T-helper 17 cell (primary cell): ENCODE measurements around the gene GPHN. TPM values are rescaled to one million over a fixed set of nuclear protein-coding genes. Genes with fewer than 3 reads are reported as not detected.

Source experiments
- ATAC-seq: fragments of 150-1000 bp; cut with Tn5 transposase; 2 replicates; pipeline ENCODE4 v1.10.0; 2021; ENCODE audit warnings: mild to moderate bottlenecking, moderate library complexity
- DNase-seq, 3 donors: peaks; one replicate each; pipeline versions ENCODE4 v3.0.0 to v3.0.0-alpha.2; 2020 to 2021
- H3K9me3 ChIP-seq: one replicate; pipeline ENCODE4 v1.7.0; 2013; ENCODE audit warnings: low read length, mild to moderate bottlenecking; ENCODE audit not compliant: control insufficient read depth, poor library complexity, severe bottlenecking
- H3K27ac Mint-ChIP-seq: one replicate; pipeline ENCODE4 v1.8.0; 2022; ENCODE audit warnings: mild to moderate bottlenecking, moderate library complexity, mixed read lengths
- H3K27me3 Mint-ChIP-seq: one replicate; pipeline ENCODE4 v1.8.0; 2022; ENCODE audit warnings: mixed read lengths
- H3K36me3 Mint-ChIP-seq: one replicate; pipeline ENCODE4 v1.8.0; 2022; ENCODE audit warnings: low read depth, mixed read lengths
- H3K4me1 Mint-ChIP-seq: one replicate; pipeline ENCODE4 v1.8.0; 2022; ENCODE audit warnings: mild to moderate bottlenecking, mixed read lengths
- H3K4me3 Mint-ChIP-seq: one replicate; pipeline ENCODE4 v1.8.0; 2022; ENCODE audit warnings: mild to moderate bottlenecking, moderate library complexity, mixed read lengths
- total RNA-seq, 4 donors: library from RNA in 2 of 4; stranded (reverse) in 2 of 4; gene quantifications; one replicate each; pipeline ENCODE4 v1.2.3 and lab custom pipeline; 2022 to 2026

Gene GPHN
- total RNA-seq, 2 donors from 2014 or later: 23.1 to 24.4 TPM

DNA sequence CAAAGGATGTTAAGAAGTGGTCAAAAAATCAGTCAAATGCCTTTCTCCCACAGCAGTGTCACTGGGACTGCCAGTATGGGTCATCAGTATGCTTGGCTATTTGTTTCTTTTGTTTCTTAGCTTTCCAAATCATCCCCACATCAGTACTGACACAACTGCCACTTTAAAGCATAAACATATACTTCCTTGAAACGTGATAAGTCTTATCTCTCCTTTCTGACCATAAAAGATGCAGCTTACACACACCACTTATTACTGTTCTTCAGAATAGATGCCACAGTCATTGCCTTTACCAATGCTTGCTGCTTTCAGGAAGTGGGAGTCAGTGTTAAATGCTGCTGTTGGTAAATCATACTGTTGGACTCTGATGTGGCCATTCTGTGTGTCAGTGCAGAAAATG is 662.7 kb downstream of the GPHN start:
- peaks cover 2% of the 10 kb centered on the region for H3K36me3 Mint-ChIP-seq
- no peak for DNase-seq
- H3K4me1 Mint-ChIP-seq: no peaks in the 10 kb centered on the region
- no peaks in the 10 kb centered on the region for H3K27me3 Mint-ChIP-seq
- no peak overlapping the region for H3K27ac Mint-ChIP-seq
- H3K9me3 ChIP-seq: peaks cover 5% of the 10 kb centered on the region
- no peak for ATAC-seq
- no peak overlapping the region for H3K4me3 Mint-ChIP-seq

DNA sequence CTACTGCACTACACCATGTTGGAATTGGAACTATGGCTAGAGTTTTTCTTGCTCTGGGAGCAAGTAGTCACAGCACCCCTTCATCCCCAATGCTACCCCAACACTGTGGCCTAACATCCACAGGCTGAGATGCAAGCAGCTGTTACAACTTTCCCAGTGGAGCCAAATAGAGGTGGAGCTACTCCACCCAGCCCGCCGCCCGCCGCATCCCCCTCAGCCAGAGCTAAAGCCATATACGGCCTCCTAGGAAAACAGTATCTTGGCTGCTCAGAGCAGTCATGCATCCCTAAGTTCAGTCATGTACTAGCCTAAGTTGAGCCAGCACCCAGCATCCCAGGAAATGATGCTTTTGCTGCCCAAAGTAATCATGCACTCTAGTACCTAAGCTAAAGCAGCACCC is 664.1 kb downstream of the GPHN start:
- H3K9me3 ChIP-seq: peaks cover 5% of the 10 kb centered on the region
- peaks cover 2% of the 10 kb centered on the region for H3K36me3 Mint-ChIP-seq

DNA sequence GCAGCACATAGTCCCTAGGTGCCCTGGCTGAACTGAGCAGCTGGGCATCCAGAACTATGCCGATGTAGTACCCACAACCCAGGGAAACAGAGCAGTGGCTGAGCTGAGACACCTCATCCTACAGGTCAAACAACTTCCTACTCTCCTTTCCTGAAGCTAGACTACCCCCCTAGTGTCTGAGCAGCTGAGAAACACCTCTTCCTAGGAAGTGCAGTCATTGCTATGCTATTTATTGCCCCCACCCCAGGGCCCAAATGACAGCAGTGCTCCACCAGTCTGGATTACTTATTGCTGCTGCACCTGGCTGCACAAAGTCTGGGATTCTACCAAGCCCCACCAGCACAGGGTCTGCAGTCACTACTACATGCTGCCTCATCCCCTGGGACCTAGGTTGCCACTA is 664.6 kb downstream of the GPHN start:
- no peaks in the 10 kb centered on the region for H3K27me3 Mint-ChIP-seq
- H3K27ac Mint-ChIP-seq: no peak overlapping the region
- H3K9me3 ChIP-seq: peaks cover 5% of the 10 kb centered on the region
- H3K36me3 Mint-ChIP-seq: peaks cover 2% of the 10 kb centered on the region
- H3K4me1 Mint-ChIP-seq: no peaks in the 10 kb centered on the region
- no peak for ATAC-seq
- no peak overlapping the region for H3K4me3 Mint-ChIP-seq
- DNase-seq: no peak

More for the DNA sequence above, 664.1 kb downstream of the GPHN start:
- Mint-ChIP-seq H3K4me1 (no peaks in the 10 kb centered on the region), H3K4me3 (no peak overlapping the region), H3K27me3 (no peaks in the 10 kb centered on the region), H3K27ac (no peak overlapping the region)
- ATAC-seq: no peak
- DNase-seq: no peak

DNA sequence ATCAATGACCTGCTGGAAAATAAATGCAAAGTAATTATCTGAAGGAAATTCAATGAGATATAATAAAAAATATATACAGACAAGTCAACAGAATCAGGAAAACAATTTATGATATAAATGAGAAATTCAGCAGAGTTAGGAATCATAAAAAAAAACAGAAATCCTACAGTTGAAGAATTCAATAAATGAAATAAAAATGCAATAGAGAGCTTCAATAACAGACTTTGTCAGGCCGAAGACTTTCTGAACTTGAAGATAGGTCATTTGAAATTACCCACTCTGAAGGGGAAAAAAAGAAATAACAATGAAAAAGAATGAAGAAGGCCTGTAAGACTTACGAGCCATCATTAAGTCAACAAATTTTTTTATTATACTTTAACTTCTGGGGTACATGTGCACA is 665.8 kb downstream of the GPHN start:
- ATAC-seq: no peak
- peaks cover 5% of the 10 kb centered on the region for H3K9me3 ChIP-seq
- Mint-ChIP-seq H3K4me1 (no peaks in the 10 kb centered on the region), H3K4me3 (no peak overlapping the region), H3K27me3 (no peaks in the 10 kb centered on the region), H3K27ac (no peak overlapping the region), H3K36me3 (peaks cover 4% of the 10 kb centered on the region)
- no peak for DNase-seq

DNA sequence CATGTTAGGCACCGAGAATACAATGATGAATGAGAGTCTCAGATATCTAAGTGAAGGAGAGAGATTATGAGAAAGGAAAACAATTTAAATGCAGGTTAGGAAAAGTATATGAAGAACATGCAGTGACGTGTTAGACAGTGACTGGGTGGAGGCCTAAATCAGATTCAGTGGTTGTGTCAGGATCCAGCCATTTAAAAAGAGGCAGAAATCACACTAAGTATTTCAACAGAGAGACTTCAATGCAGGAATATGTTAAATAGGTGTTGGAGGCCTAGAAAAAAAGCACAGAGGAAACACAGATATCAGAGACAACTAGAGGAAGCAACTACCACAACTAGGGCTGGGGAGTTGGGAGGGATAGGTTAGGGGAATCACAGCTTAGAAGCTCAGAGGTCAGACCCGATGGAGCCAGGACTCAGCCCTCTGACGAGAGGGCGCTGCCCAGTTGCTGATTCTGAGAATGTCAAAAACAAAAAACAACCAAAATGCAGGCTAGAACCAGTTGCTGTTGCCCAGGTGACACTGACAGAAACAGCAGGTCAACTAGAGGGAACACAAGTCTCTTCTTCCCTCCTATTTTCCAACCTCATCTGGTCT is 678.3 kb downstream of the GPHN start:
- peak; percentile 61 for ATAC-seq
- DNase-seq: no peak
- H3K27ac Mint-ChIP-seq: no peak overlapping the region
- no peaks in the 10 kb centered on the region for H3K9me3 ChIP-seq
- H3K36me3 Mint-ChIP-seq: no peaks in the 10 kb centered on the region
- H3K4me3 Mint-ChIP-seq: no peak overlapping the region
- no peaks in the 10 kb centered on the region for H3K27me3 Mint-ChIP-seq
- H3K4me1 Mint-ChIP-seq: peaks cover 10% of the 10 kb centered on the region

DNA sequence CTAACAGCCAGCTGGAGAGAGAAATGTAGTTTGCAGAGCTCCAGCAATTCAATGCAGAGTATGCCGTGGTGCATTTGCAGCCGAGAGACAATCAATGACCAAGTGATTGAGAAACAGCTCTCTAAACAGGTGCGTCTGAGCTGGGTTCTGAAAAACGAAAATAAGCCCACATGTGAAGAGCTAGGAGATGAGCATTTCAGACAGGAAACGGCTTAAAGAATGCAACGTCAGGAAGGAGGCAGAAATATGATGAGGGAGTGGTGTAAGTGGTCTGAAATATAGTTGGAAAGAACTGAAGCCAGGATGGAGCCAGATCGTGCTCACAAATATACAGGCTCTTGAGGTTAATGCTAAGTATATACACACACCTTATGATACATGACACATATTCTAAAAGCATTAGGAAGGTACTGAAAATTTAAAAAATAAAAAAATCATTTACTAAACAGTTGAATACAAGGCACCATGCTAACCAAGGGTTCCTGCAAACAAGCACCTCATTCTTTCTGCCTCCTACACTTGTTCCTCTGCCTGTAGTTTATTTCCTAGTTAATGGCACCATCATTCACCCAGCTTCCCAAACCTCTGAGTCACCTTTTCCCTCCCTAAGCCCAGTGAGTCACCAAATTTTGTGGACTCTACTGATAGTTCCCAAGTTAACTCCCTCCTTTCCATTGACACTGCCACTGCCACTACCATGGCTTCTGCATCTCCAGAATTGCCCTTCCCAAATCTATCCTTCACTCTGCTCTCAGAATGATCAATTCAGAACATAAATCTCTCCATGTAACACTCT is 679.0 kb downstream of the GPHN start:
- Mint-ChIP-seq H3K27me3 (no peaks in the 10 kb centered on the region), H3K4me1 (peaks cover 10% of the 10 kb centered on the region), H3K4me3 (no peak overlapping the region), H3K36me3 (no peaks in the 10 kb centered on the region), H3K27ac (no peak overlapping the region)
- no peak for DNase-seq
- ATAC-seq: peak; percentile 56
- H3K9me3 ChIP-seq: no peaks in the 10 kb centered on the region

DNA sequence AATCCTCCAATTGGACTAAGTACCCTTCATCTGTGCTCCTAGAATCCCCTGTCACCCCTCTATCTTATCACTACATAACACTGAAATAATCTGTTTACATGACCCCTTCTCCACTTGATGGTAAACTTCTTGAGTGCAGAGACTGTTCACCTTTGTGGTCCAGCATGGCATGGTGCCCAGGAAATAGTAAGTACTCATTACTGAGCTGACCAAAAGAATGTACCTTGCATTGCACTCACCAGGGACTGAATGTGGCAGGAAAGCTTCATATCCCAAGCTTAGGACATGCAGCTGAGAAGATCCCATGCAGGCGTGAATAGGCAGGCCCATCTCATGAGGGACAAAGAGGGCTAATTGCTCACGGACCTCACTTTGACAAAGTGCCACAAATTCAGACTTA is 679.9 kb downstream of the GPHN start:
- H3K4me3 Mint-ChIP-seq: no peak overlapping the region
- no peak for ATAC-seq
- no peaks in the 10 kb centered on the region for H3K9me3 ChIP-seq
- H3K4me1 Mint-ChIP-seq: peaks cover 10% of the 10 kb centered on the region
- H3K27ac Mint-ChIP-seq: no peak overlapping the region
- H3K27me3 Mint-ChIP-seq: no peaks in the 10 kb centered on the region
- no peaks in the 10 kb centered on the region for H3K36me3 Mint-ChIP-seq
- no peak for DNase-seq

DNA sequence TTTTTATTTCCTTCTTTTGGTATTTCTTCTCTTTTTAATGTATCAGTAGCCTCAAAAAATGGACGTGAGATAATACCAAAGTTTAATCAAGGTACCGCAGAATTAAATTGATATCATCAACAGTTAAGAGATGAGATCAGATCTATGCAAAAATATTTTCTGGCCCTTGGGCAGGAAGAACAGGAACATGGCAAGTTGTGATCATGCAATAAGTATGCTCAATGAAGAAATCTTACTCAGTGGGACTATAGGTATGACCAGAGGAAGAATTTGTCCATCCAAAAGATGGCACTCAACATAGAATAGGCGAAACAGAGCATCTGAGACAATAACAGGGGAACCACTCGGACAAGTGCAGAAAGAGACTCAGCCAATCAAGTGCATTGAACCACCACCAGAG is 680.4 kb downstream of the GPHN start:
- Mint-ChIP-seq H3K27ac (no peak overlapping the region), H3K4me3 (no peak overlapping the region), H3K27me3 (no peaks in the 10 kb centered on the region), H3K36me3 (no peaks in the 10 kb centered on the region), H3K4me1 (peaks cover 10% of the 10 kb centered on the region)
- DNase-seq (no peak), ATAC-seq (no peak)
- H3K9me3 ChIP-seq: no peaks in the 10 kb centered on the region

DNA sequence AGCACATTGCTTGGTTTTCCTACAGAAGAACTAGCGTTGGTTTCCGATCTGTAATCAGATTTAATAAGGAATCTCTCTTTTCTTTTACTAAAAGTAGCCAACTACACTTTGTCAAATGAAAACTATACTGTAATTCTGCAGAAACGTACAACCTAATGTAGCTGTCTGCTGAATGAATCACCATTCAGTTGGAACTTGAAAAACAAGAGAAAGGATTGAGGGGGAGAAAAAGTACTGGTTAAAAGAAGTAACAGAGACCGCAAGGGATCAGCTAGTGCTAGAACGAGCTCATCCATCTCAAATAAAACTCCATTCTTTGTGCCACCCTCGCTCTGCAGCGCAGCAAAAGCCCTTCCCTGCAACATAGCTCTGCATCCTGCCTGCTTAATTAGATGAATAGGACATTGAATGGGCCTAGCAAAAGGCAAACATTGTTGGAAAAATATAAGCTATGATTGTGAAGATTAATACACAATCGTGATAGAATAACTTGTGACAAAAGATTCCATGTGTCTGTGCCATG is 683.9 kb downstream of the GPHN start:
- no peak overlapping the region for H3K27ac Mint-ChIP-seq
- no peaks in the 10 kb centered on the region for H3K9me3 ChIP-seq
- peaks cover 8% of the 10 kb centered on the region for H3K4me1 Mint-ChIP-seq
- H3K4me3 Mint-ChIP-seq: no peak overlapping the region
- DNase-seq (no peak), ATAC-seq (no peak)
- no peaks in the 10 kb centered on the region for H3K27me3 Mint-ChIP-seq
- no peaks in the 10 kb centered on the region for H3K36me3 Mint-ChIP-seq

DNA sequence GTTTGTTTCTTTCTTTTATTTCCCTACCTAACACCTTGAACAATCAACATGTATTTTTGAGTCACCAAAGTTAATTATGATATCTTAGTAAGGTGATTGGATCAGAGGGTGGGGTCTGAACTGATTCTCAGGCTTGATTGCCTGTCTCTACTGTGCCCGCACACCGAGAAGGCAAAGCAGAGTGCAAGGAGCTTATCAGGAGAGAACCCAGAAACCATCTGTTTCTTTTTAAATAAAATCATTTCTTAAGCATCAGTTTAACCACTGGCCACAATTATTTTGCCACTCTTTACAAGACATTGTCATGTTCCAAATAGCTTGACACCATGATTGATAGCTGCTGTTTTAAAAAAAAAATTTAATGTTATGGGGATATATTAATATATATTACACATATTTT is 684.4 kb downstream of the GPHN start:
- peaks cover 10% of the 10 kb centered on the region for H3K4me1 Mint-ChIP-seq
- ATAC-seq: no peak
- H3K9me3 ChIP-seq: no peaks in the 10 kb centered on the region
- no peak overlapping the region for H3K27ac Mint-ChIP-seq
- H3K36me3 Mint-ChIP-seq: no peaks in the 10 kb centered on the region
- H3K4me3 Mint-ChIP-seq: no peak overlapping the region
- H3K27me3 Mint-ChIP-seq: no peaks in the 10 kb centered on the region
- DNase-seq: no peak

DNA sequence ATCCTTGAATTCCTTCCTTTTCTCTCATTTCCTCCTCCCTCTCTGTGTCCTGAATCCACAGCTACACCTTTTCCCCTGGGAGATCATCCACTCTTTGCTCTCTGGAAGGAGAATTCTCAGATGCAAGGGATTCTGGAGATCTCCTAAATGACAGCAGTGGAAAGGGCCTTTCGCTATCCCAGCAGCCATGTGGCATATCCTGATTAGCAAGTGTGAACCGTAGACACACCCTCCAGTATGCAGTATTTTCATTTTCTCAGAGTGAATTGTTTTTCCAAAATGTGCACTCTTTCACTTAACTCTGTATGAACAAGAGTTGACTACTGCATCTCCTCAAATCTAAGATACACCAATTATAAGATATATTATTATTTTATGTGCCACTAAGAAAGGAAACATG is 687.3 kb downstream of the GPHN start:
- H3K9me3 ChIP-seq: no peaks in the 10 kb centered on the region
- ATAC-seq (no peak), DNase-seq (no peak)
- Mint-ChIP-seq H3K27ac (no peak overlapping the region), H3K36me3 (no peaks in the 10 kb centered on the region), H3K4me3 (no peak overlapping the region), H3K4me1 (peaks cover 3% of the 10 kb centered on the region), H3K27me3 (no peaks in the 10 kb centered on the region)

DNA sequence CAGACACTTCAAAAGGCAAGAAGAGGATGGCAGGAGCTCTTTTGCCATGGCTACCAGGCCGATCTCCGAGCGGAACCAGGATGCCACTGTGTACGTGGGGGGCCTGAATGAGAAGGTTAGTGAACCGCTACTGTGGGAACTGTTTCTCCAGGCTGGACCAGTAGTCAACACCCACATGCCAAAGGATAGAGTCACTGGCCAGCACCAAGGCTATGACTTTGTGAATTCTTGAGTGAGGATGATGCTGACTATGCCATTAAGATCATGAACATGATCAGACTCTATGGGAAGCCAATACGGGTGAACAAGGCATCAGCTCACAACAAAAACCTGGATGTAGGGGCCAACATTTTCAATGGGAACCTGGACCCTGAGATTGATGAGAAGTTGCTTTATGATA is 691.1 kb downstream of the GPHN start:
- Mint-ChIP-seq H3K27me3 (peaks cover 14% of the 10 kb centered on the region), H3K36me3 (no peaks in the 10 kb centered on the region), H3K27ac (no peak overlapping the region), H3K4me3 (no peak overlapping the region), H3K4me1 (peaks cover 3% of the 10 kb centered on the region)
- no peaks in the 10 kb centered on the region for H3K9me3 ChIP-seq
- DNase-seq: no peak
- ATAC-seq: no peak

DNA sequence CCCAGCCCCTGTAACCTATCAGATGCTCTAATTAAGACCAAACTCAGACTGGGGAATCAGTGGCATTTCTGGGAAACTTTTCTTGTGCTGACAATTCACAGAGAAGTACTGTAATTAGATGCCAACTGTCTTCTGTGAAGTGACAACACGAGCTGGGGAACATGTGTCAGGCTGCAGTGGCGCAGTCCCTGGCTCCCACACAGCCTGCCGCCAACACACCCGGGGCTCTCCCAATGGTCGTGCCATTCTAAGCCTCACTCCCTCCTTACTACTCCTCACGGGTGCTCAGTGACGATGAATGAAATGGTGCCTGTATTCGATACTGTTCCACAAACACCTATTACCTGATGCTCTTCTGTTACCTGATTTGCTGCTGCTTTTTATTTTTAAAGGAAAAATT is 699.9 kb downstream of the GPHN start:
- no peaks in the 10 kb centered on the region for H3K36me3 Mint-ChIP-seq
- H3K9me3 ChIP-seq: no peaks in the 10 kb centered on the region
- H3K27ac Mint-ChIP-seq: no peak overlapping the region
- ATAC-seq (no peak), DNase-seq (no peak)
- H3K4me3 Mint-ChIP-seq: no peak overlapping the region
- peaks cover 19% of the 10 kb centered on the region for H3K27me3 Mint-ChIP-seq
- H3K4me1 Mint-ChIP-seq: no peaks in the 10 kb centered on the region

DNA sequence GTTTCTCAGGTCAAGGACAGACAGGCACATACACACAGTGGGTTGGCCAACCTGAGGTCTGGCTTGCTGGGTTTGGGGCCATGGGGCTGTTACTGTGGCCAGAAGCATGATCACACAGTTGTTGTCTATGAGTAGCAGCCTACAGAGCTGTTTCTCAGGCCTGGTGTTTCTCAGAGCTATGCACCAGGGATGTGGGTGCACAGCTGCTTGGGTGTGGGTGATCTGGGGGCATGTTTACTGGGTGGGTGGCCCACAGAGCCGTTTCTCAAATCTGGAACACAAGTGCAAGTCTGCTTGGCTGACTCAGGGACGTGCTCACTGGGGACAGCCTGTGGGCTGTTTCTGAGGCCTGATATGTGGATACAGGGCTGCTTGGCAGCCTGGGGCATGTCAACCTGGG is 710.2 kb downstream of the GPHN start:
- Mint-ChIP-seq H3K4me3 (no peak overlapping the region), H3K27me3 (peaks cover 6% of the 10 kb centered on the region), H3K27ac (no peak overlapping the region), H3K36me3 (no peaks in the 10 kb centered on the region), H3K4me1 (no peaks in the 10 kb centered on the region)
- DNase-seq: no peak
- H3K9me3 ChIP-seq: no peaks in the 10 kb centered on the region
- ATAC-seq: no peak
